H9 (cell line): ENCODE results near the gene CCNF. TPM values are rescaled to one million over a fixed set of nuclear protein-coding genes. Genes with fewer than 3 reads are reported as not detected.

Experiments used
- DNase-seq: peaks from one replicate; pipeline ENCODE4 v3.0.0-alpha.2; 2017
- H2AFZ ChIP-seq: one replicate; pipeline ENCODE4 v1.6.1; 2013; ENCODE audit warnings: mild to moderate bottlenecking, low read length, control low read depth, moderate library complexity
- H2AK5ac ChIP-seq: 2 replicates; pipeline ENCODE4 v1.6.1; 2013; ENCODE audit warnings: low read length, control low read depth, mixed read lengths; ENCODE audit not compliant: insufficient read length
- H2BK120ac ChIP-seq: one replicate; pipeline ENCODE4 v1.6.1; 2013; ENCODE audit warnings: low read depth, mild to moderate bottlenecking, low read length, control low read depth, inconsistent platforms; ENCODE audit not compliant: poor library complexity, severe bottlenecking
- H2BK12ac ChIP-seq: 2 replicates; pipeline ENCODE4 v1.6.1; 2013; ENCODE audit warnings: low read length, control low read depth, mixed read lengths, low read depth; ENCODE audit not compliant: insufficient read length
- H2BK15ac ChIP-seq: 2 replicates; pipeline ENCODE4 v1.6.1; 2013; ENCODE audit warnings: low read depth, low read length, control low read depth
- H2BK20ac ChIP-seq: one replicate; pipeline ENCODE4 v1.6.1; 2013; ENCODE audit warnings: low read depth, mild to moderate bottlenecking, low read length, control low read depth, inconsistent platforms; ENCODE audit not compliant: poor library complexity, severe bottlenecking
- H2BK5ac ChIP-seq: 2 replicates; pipeline ENCODE4 v1.6.1; 2013; ENCODE audit warnings: low read length, control low read depth, mixed read lengths; ENCODE audit not compliant: insufficient read length
- H3K14ac ChIP-seq: 2 replicates; pipeline ENCODE4 v1.6.1; 2013; ENCODE audit warnings: low read length, control low read depth; ENCODE audit not compliant: insufficient read depth
- H3K18ac ChIP-seq: 2 replicates; pipeline ENCODE4 v1.6.1; 2013; ENCODE audit warnings: low read depth, mild to moderate bottlenecking, mixed read lengths, low read length, control low read depth; ENCODE audit not compliant: insufficient read length
- H3K23ac ChIP-seq: 2 replicates; pipeline ENCODE4 v1.6.1; 2013; ENCODE audit warnings: low read length, control low read depth, mixed read lengths, low read depth; ENCODE audit not compliant: insufficient read length
- H3K23me2 ChIP-seq: 2 replicates; pipeline ENCODE4 v1.6.1; 2013; ENCODE audit warnings: low read depth, mild to moderate bottlenecking, mixed read lengths, low read length, control low read depth; ENCODE audit not compliant: insufficient read length, poor library complexity, severe bottlenecking
- H3K27ac ChIP-seq: 2 replicates; pipeline ENCODE4 v1.5.1; 2013; ENCODE audit warnings: low read length, control low read depth, mixed read lengths, low read depth; ENCODE audit not compliant: insufficient read length
- H3K27me3 ChIP-seq: 2 replicates; pipeline ENCODE4 v1.6.1; 2013; ENCODE audit warnings: low read length, control low read depth, inconsistent platforms; ENCODE audit not compliant: insufficient read depth
- H3K4ac ChIP-seq: 2 replicates; pipeline ENCODE4 v1.6.1; 2013; ENCODE audit warnings: low read depth, mild to moderate bottlenecking, control low read depth, inconsistent platforms, low read length, moderate library complexity
- H3K4me1 ChIP-seq: 2 replicates; pipeline ENCODE4 v1.6.1; 2013; ENCODE audit warnings: low read length, control low read depth, inconsistent platforms; ENCODE audit not compliant: insufficient read depth
- H3K4me2 ChIP-seq: 2 replicates; pipeline ENCODE4 v1.6.1; 2013; ENCODE audit warnings: low read length, control low read depth, mixed read lengths; ENCODE audit not compliant: insufficient read length, insufficient read depth
- H3K56ac ChIP-seq: 2 replicates; pipeline ENCODE4 v1.6.1; 2013; ENCODE audit warnings: low read depth, mild to moderate bottlenecking, mixed read lengths, low read length, control low read depth; ENCODE audit not compliant: insufficient read length
- H3K79me1 ChIP-seq: 2 replicates; pipeline ENCODE4 v1.6.1; 2013; ENCODE audit warnings: low read depth, mild to moderate bottlenecking, moderate library complexity, low read length, control low read depth, inconsistent platforms; ENCODE audit not compliant: insufficient read depth, poor library complexity, severe bottlenecking
- H3K79me2 ChIP-seq: 2 replicates; pipeline ENCODE4 v1.6.1; 2013; ENCODE audit warnings: low read length, control low read depth, inconsistent platforms; ENCODE audit not compliant: insufficient read depth
- H3K9ac ChIP-seq: 2 replicates; pipeline ENCODE4 v1.6.1; 2013; ENCODE audit warnings: low read length, control low read depth, mixed read lengths; ENCODE audit not compliant: insufficient read length; ENCODE audit errors: extremely low read depth
- H3K9me3 ChIP-seq: one replicate; pipeline ENCODE4 v1.6.1; 2013; ENCODE audit warnings: low read depth, low read length, inconsistent platforms; ENCODE audit not compliant: control insufficient read depth
- H3T11ph ChIP-seq: one replicate; pipeline ENCODE4 v1.6.1; 2013; ENCODE audit warnings: mild to moderate bottlenecking, low read length, control low read depth, inconsistent platforms
- H4K20me1 ChIP-seq: one replicate; pipeline ENCODE4 v1.6.1; 2013; ENCODE audit not compliant: control insufficient read depth, insufficient read length, insufficient read depth
- H4K5ac ChIP-seq: 2 replicates; pipeline ENCODE4 v1.6.1; 2013; ENCODE audit warnings: low read depth, mild to moderate bottlenecking, mixed read lengths, low read length, control low read depth; ENCODE audit not compliant: insufficient read length
- H4K8ac ChIP-seq: replicated peaks from 2 replicates; pipeline ENCODE4 v1.6.1; 2013; ENCODE audit warnings: low read length, control low read depth, mixed read lengths, low read depth; ENCODE audit not compliant: insufficient read length
- H4K91ac ChIP-seq: 2 replicates; pipeline ENCODE4 v1.6.1; 2013; ENCODE audit warnings: low read depth, mild to moderate bottlenecking, moderate library complexity, mixed read lengths, low read length, control low read depth; ENCODE audit not compliant: insufficient read length
- H3K27ac Mint-ChIP-seq, 3 experiments: 2 replicates in 2 of 3; 3 replicates in 1 of 3; pipeline ENCODE4 v1.8.0; 2020 to 2021; ENCODE audit warnings: mixed read lengths in 3 of 3, mild to moderate bottlenecking in 1 of 3, moderate library complexity in 1 of 3
- H3K27me3 Mint-ChIP-seq: 2 replicates; pipeline ENCODE4 v1.8.0; 2021; ENCODE audit warnings: low read depth, mild to moderate bottlenecking, moderate library complexity, mixed read lengths
- H3K36me3 Mint-ChIP-seq, 3 experiments: 2 replicates in 2 of 3; 3 replicates in 1 of 3; pipeline ENCODE4 v1.8.0; 2020 to 2021; ENCODE audit warnings: low read depth in 3 of 3, mixed read lengths in 3 of 3; ENCODE audit not compliant: insufficient read depth in 1 of 3
- H3K4me1 Mint-ChIP-seq, 2 experiments: 2 replicates each; pipeline ENCODE4 v1.8.0; 2020; ENCODE audit warnings: mixed read lengths in 2 of 2
- H3K4me3 Mint-ChIP-seq, 2 experiments: 2 replicates in 1 of 2; 3 replicates in 1 of 2; pipeline ENCODE4 v1.8.0; 2020 to 2021; ENCODE audit warnings: mild to moderate bottlenecking in 2 of 2, mixed read lengths in 2 of 2, moderate library complexity in 1 of 2
- H3K9me3 Mint-ChIP-seq, 2 experiments: 2 replicates in 1 of 2; 3 replicates in 1 of 2; pipeline ENCODE4 v1.8.0; 2020; ENCODE audit warnings: mild to moderate bottlenecking in 2 of 2, mixed read lengths in 2 of 2, moderate library complexity in 1 of 2
- WGBS: extraction: QIAGEN DNeasy Blood & Tissue Kit; methylation state at CpG from one replicate; pipeline ENCODE4 v1.1.7; 2013; ENCODE audit warnings: missing lambda C conversion rate, low lambda C conversion rate, mixed read lengths; ENCODE audit not compliant: insufficient read length; ENCODE audit errors: extremely low coverage; 5-methylcytosine and 5-hydroxymethylcytosine counted together
- total RNA-seq: library from RNA; stranded (reverse); gene quantifications from 2 replicates; pipeline ENCODE4 v1.2.1, GENCODE V29; 2021
- TF ChIP-seq, protein P1 (sequence below): fragments of 200-600 bp; sonication (generic); conservative IDR thresholded peaks from 3 replicates; pipeline ENCODE4 v1.8.0; 2021; ENCODE audit warnings: antibody characterized with exemption, mild to moderate bottlenecking

Gene CCNF
- total RNA-seq, 1 experiment from 2014 or later: 61.6 TPM

DNA sequence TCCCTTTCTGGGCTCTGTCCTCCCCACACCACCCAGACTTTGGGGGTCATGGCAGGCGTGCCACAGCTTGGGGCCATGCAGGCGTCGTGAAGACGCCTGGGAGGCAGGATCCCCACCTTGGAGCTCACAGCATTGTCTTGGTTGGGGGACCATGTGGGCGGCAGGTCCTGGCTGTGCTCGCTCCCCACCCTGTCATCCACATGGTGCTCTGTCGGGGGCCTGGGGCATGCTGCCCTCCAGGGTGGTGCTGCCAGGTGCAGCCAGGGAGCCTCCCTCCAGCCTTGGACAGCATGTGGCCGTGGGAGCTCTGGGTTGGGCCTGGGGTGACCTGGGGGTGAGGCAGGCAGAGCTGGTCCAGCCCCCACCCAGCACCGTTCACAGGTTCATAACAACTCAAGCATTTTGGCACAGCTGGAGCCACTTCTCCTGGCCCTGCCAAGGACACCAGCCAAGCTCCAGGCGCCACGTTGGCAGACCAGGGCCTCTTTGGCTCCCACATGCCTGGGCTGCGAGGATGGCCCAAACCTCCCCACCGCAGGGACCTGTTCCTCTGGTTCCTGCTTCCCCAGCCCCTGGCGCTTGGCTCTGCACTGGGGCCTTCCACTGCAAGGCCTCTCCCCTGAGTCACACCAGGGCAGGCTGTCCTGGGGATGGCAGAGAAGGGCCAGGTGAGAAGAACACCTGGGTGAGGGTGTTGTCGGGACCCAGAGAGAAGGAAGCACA is 69.4 kb downstream of the CCNF start:
- Histone ChIP-seq H3K23me2 (peaks cover 3% of the 10 kb centered on the region), H3K4me1 (no peaks in the 10 kb centered on the region), H2BK5ac (no peak overlapping the region), H3K79me2 (no peaks in the 10 kb centered on the region), H3K9ac (no peak overlapping the region), H3K14ac (no peak overlapping the region), H3T11ph (no peak overlapping the region), H3K9me3 (no peaks in the 10 kb centered on the region), H2BK15ac (no peak overlapping the region), H4K8ac (no peak overlapping the region), H3K79me1 (no peaks in the 10 kb centered on the region), H3K56ac (no peak overlapping the region), H4K5ac (no peak overlapping the region), H2BK120ac (no peak overlapping the region), H3K27me3 (no peaks in the 10 kb centered on the region), H2AK5ac (no peak overlapping the region), H3K23ac (no peak overlapping the region), H3K4me2 (no peak overlapping the region), H2BK20ac (no peak overlapping the region), H4K20me1 (no peaks in the 10 kb centered on the region), H2AFZ (no peak overlapping the region), H3K4ac (no peak overlapping the region), H4K91ac (no peak overlapping the region), H3K18ac (no peak overlapping the region), H2BK12ac (no peak overlapping the region), H3K27ac (no peak overlapping the region)
- TF ChIP-seq, protein P1, sequence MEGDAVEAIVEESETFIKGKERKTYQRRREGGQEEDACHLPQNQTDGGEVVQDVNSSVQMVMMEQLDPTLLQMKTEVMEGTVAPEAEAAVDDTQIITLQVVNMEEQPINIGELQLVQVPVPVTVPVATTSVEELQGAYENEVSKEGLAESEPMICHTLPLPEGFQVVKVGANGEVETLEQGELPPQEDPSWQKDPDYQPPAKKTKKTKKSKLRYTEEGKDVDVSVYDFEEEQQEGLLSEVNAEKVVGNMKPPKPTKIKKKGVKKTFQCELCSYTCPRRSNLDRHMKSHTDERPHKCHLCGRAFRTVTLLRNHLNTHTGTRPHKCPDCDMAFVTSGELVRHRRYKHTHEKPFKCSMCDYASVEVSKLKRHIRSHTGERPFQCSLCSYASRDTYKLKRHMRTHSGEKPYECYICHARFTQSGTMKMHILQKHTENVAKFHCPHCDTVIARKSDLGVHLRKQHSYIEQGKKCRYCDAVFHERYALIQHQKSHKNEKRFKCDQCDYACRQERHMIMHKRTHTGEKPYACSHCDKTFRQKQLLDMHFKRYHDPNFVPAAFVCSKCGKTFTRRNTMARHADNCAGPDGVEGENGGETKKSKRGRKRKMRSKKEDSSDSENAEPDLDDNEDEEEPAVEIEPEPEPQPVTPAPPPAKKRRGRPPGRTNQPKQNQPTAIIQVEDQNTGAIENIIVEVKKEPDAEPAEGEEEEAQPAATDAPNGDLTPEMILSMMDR: no peak
- Mint-ChIP-seq H3K36me3 (peaks cover 0 to 18% (median 4%) of the 10 kb centered on the region in 3 experiments; a peak in 4 of 7 replicates), H3K27ac (no peak overlapping the region), H3K4me3 (no peak overlapping the region), H3K4me1 (peaks cover 3 to 5% of the 10 kb centered on the region in 2 experiments), H3K9me3 (no peaks in the 10 kb centered on the region), H3K27me3 (no peaks in the 10 kb centered on the region)
- WGBS: no CpG with 5 or more reads among the region's 15 CpGs
- DNase-seq: no peak
